Activated naive CD8-positive, alpha-beta T cell (primary cell): Measurements from ENCODE around the gene ZDHHC7.

Experiments used
- H3K27ac Mint-ChIP-seq: one replicate; pipeline ENCODE4 v1.8.0; 2021; ENCODE audit warnings: mixed read lengths
- H3K27me3 Mint-ChIP-seq: one replicate; pipeline ENCODE4 v1.8.0; 2021; ENCODE audit warnings: mixed read lengths
- H3K36me3 Mint-ChIP-seq: one replicate; pipeline ENCODE4 v1.8.0; 2021; ENCODE audit warnings: mixed read lengths
- H3K4me1 Mint-ChIP-seq: one replicate; pipeline ENCODE4 v1.8.0; 2021; ENCODE audit warnings: low read depth, mixed read lengths
- H3K4me3 Mint-ChIP-seq: one replicate; pipeline ENCODE4 v1.8.0; 2021; ENCODE audit warnings: mild to moderate bottlenecking, mixed read lengths
- H3K9me3 Mint-ChIP-seq: one replicate; pipeline ENCODE4 v1.8.0; 2021; ENCODE audit warnings: low read depth, mixed read lengths

Gene ZDHHC7

DNA sequence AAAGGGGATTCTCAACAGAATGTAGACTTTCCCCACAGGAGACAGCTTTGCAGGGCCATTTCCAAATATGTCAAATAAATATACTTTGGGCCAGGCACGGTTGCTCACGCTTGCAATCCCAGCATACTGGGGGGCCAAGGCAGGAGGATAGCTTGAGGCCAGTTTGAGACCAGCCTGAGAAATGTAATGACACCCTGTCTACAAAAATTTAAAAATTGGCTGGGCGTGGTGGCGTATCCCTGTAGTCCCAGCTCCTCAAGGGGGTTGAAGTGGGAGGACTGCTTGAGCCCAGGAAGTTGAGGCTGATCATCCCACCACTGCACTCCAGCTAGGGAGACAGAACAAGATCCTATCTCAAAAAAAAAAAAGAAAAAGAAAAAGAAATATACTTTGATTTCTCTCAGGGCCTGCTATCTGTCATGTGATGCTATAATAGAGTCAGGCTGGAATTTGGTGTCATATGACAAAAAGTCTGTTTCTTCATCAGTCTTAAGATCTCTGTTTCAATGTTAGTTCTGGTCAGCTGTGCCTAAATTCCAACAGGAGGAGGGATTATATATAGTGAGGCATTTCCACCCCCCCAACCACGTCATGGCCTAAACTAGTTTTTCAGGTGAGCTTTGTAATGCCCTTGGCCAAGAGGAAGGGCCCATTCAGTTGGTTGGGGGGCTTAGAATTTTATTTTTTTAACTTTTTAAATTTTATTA lies 4.3 kb upstream of the ZDHHC7 start:
- H3K27ac Mint-ChIP-seq = no peak overlapping the region
- peaks cover 23% of the 10 kb centered on the region for H3K4me1 Mint-ChIP-seq
- no peak overlapping the region for H3K4me3 Mint-ChIP-seq
- H3K27me3 Mint-ChIP-seq = no peaks in the 10 kb centered on the region
- H3K9me3 Mint-ChIP-seq = no peaks in the 10 kb centered on the region
- no peaks in the 10 kb centered on the region for H3K36me3 Mint-ChIP-seq

- Mint-ChIP-seq H3K36me3 (no peaks in the 10 kb centered on the region), H3K4me3 (no peak overlapping the region), H3K9me3 (no peaks in the 10 kb centered on the region), H3K4me1 (peaks cover 34% of the 10 kb centered on the region), H3K27me3 (no peaks in the 10 kb centered on the region), H3K27ac (no peak overlapping the region)
Observed at GRCh38 chr16:85014311-85014710, 3.0 kb upstream of the ZDHHC7 start.

GRCh38 chr16:85011846-85012284 lies 530 bp upstream of the ZDHHC7 start:
- Mint-ChIP-seq H3K4me1 (peaks cover 45% of the 10 kb centered on the region), H3K27me3 (no peaks in the 10 kb centered on the region), H3K4me3 (peak overlapping the region; percentile 98), H3K9me3 (no peaks in the 10 kb centered on the region), H3K36me3 (no peaks in the 10 kb centered on the region), H3K27ac (peak overlapping the region; percentile 98)

DNA sequence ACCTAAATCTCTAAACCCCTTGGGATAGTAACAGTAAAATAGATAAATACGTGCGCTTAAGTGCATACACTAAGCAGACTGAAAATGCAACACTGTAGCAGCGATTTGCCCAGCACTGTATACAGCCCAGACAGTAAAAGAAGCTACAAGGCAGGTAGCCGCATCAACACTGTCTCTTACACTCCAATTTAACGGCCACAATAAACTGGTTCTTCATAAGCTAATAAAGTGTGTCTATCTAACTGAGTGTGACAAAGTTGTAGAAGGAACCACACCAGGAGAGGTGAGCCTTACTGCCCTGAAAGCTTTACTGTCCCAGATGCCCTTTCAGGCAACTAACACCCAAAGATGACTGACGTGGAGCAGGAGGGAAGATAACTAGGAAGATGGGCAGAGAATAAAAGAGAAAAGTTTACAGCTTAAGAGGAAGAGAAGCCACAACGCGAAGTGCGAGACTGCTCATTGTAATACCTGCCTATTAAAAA lies 847 bp downstream of the ZDHHC7 start:
- no peaks in the 10 kb centered on the region for H3K27me3 Mint-ChIP-seq
- H3K27ac Mint-ChIP-seq = peak overlapping the region; percentile 96
- no peaks in the 10 kb centered on the region for H3K36me3 Mint-ChIP-seq
- peaks cover 47% of the 10 kb centered on the region for H3K4me1 Mint-ChIP-seq
- no peaks in the 10 kb centered on the region for H3K9me3 Mint-ChIP-seq
- peak overlapping the region; percentile 97 for H3K4me3 Mint-ChIP-seq

GRCh38 chr16:85008271-85008670 lies 3.1 kb downstream of the ZDHHC7 start:
- H3K27me3 Mint-ChIP-seq = no peaks in the 10 kb centered on the region
- H3K4me3 Mint-ChIP-seq = peak overlapping the region; percentile 17
- H3K36me3 Mint-ChIP-seq = no peaks in the 10 kb centered on the region
- peak overlapping the region; percentile 41 for H3K27ac Mint-ChIP-seq
- H3K4me1 Mint-ChIP-seq = peaks cover 65% of the 10 kb centered on the region
- H3K9me3 Mint-ChIP-seq = no peaks in the 10 kb centered on the region

DNA sequence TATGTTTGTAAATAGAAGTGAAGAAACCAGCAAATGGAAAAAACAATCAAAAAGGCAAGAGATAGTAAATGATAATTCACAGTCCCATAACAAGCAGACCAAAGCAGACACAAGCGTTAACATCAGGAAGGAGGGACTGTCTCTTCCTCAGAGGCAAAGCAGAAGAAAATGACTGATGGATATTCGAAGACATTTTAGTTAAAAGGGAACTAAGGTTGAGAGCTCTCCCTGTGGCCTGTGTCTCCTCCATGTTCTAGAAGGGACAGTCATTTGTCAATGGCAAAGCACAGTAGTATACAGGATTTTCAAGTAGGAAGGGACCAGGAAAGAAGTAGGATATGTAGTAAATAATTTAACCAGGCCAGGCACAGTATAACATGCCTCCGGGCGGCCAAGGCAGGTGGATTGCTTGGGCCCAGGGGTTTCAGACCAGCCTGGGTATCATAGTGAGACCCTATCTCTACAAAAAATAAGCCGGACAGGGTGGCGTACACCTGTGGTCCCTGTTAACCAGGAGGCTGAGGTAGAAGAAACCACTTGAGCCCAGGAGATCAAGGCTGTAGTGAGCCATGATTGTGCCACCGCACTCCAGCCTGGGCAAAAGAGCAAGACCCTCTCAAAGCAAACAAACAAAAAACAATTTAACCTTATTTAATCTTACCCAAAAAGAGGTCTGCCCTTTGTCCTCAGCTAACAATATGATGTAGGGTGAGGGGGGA lies 3.7 kb downstream of the ZDHHC7 start:
- no peaks in the 10 kb centered on the region for H3K27me3 Mint-ChIP-seq
- peak overlapping the region; percentile 58 for H3K27ac Mint-ChIP-seq
- H3K4me1 Mint-ChIP-seq = peaks cover 70% of the 10 kb centered on the region
- no peaks in the 10 kb centered on the region for H3K9me3 Mint-ChIP-seq
- peak overlapping the region; percentile 27 for H3K4me3 Mint-ChIP-seq
- H3K36me3 Mint-ChIP-seq = no peaks in the 10 kb centered on the region

DNA sequence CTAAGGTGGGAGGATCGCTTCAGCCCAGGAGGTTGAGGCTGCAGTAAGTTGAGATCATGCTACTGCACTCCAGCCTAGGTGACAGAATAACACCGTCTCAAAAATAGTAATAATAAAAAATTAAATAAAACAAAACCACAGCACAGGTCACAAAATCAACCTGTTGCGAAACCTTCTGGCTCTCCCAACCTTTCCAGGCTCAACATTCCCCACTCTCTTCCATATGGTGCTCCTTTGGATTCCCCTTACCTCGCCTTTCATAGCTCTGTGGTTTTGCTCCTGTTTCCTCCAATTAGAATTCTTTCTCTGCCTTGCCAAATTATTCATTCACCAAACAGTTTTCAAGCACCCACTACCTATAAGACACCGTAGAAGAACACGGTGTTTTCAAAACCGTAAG lies 4.7 kb downstream of the ZDHHC7 start:
- H3K4me1 Mint-ChIP-seq = peaks cover 74% of the 10 kb centered on the region
- H3K36me3 Mint-ChIP-seq = no peaks in the 10 kb centered on the region
- no peaks in the 10 kb centered on the region for H3K9me3 Mint-ChIP-seq
- no peak overlapping the region for H3K27ac Mint-ChIP-seq
- no peaks in the 10 kb centered on the region for H3K27me3 Mint-ChIP-seq
- no peak overlapping the region for H3K4me3 Mint-ChIP-seq

GRCh38 chr16:85005285-85006069 lies 5.9 kb downstream of the ZDHHC7 start:
- H3K4me1 Mint-ChIP-seq = peaks cover 72% of the 10 kb centered on the region
- peak overlapping the region; percentile 19 for H3K4me3 Mint-ChIP-seq
- peak overlapping the region; percentile 29 for H3K27ac Mint-ChIP-seq
- no peaks in the 10 kb centered on the region for H3K9me3 Mint-ChIP-seq
- H3K27me3 Mint-ChIP-seq = no peaks in the 10 kb centered on the region
- H3K36me3 Mint-ChIP-seq = no peaks in the 10 kb centered on the region

DNA sequence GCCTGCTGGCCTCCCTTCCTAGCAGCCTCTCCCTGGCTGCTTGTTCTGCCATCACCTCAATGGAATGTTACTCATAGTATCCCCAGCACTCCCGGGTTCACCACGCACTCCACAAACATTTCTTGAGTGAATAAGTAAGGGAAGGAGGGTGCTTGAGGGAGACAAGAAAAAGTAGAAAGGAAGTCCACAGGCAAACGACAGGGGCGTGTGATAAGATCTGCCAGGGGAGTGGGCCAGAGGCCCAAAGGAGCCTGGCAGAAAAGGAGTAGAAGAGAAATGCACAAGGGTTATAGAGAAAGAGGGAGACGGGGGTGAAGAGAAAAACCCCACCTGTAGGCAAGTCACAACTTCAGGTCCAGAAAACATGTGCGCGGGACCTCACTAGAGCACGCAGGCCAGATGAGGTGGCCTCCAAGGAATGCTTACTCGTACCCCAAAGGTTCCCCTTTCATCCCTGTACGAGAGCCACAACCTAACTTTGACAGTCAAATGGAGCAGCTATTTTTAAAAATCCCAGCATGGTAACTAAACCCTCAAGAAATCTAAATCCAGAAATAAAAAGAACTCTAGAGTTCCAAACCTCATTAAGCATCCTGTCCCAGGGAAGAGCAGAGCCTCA lies 6.6 kb downstream of the ZDHHC7 start:
- Mint-ChIP-seq H3K27ac (peak overlapping the region; percentile 34), H3K27me3 (no peaks in the 10 kb centered on the region), H3K4me3 (no peak overlapping the region), H3K4me1 (peaks cover 64% of the 10 kb centered on the region), H3K9me3 (no peaks in the 10 kb centered on the region), H3K36me3 (no peaks in the 10 kb centered on the region)

GRCh38 chr16:85003725-85004586 lies 7.4 kb downstream of the ZDHHC7 start:
- Mint-ChIP-seq H3K4me3 (peak overlapping the region; percentile 21), H3K36me3 (no peaks in the 10 kb centered on the region), H3K4me1 (peaks cover 63% of the 10 kb centered on the region), H3K9me3 (no peaks in the 10 kb centered on the region), H3K27ac (peak overlapping the region; percentile 29), H3K27me3 (no peaks in the 10 kb centered on the region)

- H3K9me3 Mint-ChIP-seq = no peaks in the 10 kb centered on the region
Observed at GRCh38 chr16:85003076-85003475, 8.3 kb downstream of the ZDHHC7 start.

DNA sequence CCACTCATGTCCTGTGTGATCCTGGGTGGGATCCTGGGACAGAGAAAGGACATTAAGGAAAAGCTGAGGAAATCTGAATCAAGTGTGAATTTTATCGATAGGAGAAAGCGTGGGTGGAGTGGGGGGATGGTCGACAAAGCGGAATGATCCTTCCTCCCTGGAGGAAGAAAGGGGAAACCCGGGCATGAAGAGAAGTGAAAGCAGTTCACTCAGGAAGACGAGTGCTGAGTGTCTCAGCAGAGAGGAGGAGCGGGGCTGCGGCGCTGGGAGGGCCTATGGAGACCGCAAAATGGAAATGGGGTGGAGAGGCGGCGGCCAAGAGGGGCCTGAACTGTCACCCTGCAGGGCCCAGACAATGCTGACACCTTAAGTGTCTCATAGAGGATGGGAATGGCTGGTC lies 8.7 kb downstream of the ZDHHC7 start:
- Mint-ChIP-seq H3K4me1 (peaks cover 54% of the 10 kb centered on the region), H3K36me3 (no peaks in the 10 kb centered on the region), H3K27me3 (no peaks in the 10 kb centered on the region), H3K27ac (peak overlapping the region; percentile 79), H3K4me3 (peak overlapping the region; percentile 67), H3K9me3 (no peaks in the 10 kb centered on the region)

More at GRCh38 chr16:85003076-85003475, 8.3 kb downstream of the ZDHHC7 start:
- peaks cover 57% of the 10 kb centered on the region for H3K4me1 Mint-ChIP-seq
- no peaks in the 10 kb centered on the region for H3K27me3 Mint-ChIP-seq
- no peak overlapping the region for H3K4me3 Mint-ChIP-seq
- H3K27ac Mint-ChIP-seq = peak overlapping the region; percentile 79
- no peaks in the 10 kb centered on the region for H3K36me3 Mint-ChIP-seq

DNA sequence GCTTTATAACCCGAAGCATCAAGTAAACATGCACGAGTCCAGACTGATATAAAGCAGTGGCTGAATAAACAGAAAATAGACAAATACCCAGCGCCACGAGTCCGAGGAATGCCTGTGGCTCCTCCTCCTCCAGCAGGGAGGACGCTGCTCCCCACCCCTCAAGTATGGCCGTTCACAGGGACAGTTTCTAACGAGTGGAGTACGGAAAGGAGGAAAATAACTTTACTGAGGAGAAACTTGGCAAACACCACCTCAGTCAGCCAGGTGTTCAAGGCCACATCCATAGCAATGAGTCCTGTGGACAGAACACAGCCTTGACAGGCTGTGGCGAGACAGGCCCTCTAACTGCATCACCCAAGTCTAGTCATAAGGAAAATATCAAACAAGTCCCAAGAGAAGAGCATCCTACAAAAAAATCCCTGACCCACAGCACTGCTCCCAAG lies 9.2 kb downstream of the ZDHHC7 start:
- peak overlapping the region; percentile 67 for H3K4me3 Mint-ChIP-seq
- no peaks in the 10 kb centered on the region for H3K36me3 Mint-ChIP-seq
- no peaks in the 10 kb centered on the region for H3K9me3 Mint-ChIP-seq
- H3K27me3 Mint-ChIP-seq = no peaks in the 10 kb centered on the region
- peaks cover 50% of the 10 kb centered on the region for H3K4me1 Mint-ChIP-seq
- H3K27ac Mint-ChIP-seq = peak overlapping the region; percentile 79
